ELR (cell line): ENCODE results near the gene SGO1.

Experiments used
- DNase-seq: peaks from one replicate; pipeline ENCODE4 v3.0.0-alpha.2; 2015; ENCODE audit warnings: low read depth

Gene SGO1

GRCh38 chr3:20154928-20155327 lies 31.1 kb downstream of the SGO1 start:
- DNase-seq, result no peak

- DNase-seq, result no peak
Observed at GRCh38 chr3:20154078-20154477, 31.9 kb downstream of the SGO1 start.

GRCh38 chr3:20148466-20148865 lies 37.5 kb downstream of the SGO1 start:
- DNase-seq, result no peak

GRCh38 chr3:20147361-20147760 lies 38.6 kb downstream of the SGO1 start:
- no peak for DNase-seq

GRCh38 chr3:20146301-20146700 lies 39.7 kb downstream of the SGO1 start:
- DNase-seq, result no peak

- DNase-seq, result no peak
Observed at GRCh38 chr3:20145874-20146273, 40.1 kb downstream of the SGO1 start.

GRCh38 chr3:20143519-20143918 lies 42.5 kb downstream of the SGO1 start:
- DNase-seq, result no peak

DNA sequence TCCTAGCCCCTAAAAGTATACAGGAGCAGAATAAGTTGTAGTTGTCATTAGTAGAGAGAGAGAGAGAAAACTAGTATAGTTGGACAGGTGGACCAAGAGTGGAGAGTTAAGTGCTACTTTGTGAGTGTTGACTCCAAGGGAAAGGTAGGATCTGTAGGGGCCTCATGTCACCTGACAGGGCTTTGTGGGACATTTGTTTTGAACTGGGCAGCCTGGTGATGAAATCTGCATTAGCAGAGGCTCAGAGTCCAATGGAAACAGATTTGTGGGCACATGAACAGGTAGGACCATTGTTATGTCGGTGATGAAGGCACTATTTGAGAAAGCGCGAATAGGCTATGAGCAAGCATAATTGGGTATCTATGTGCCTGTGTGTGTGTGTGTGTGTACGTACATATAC lies 43.5 kb downstream of the SGO1 start:
- DNase-seq, result no peak

DNA sequence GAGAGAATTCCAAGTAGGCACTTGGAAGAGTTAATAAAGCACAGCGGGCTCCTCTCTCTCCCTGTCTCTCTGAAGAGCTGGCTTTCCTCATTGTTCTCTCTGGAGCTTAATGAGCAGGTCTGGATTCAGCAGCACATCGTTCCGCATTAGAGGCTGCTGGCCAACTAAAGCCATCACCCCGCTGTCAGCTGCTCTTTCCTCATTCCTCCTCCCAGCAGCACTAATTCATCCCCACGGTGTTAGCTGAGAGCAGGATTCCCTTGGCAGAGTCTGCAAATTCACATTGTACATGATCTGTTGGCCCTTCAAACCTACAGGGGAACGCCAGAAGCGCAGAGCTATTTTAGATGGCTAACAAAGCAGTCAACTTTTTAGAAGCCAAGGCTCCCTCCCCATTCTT lies 44.2 kb downstream of the SGO1 start:
- DNase-seq, result no peak

DNA sequence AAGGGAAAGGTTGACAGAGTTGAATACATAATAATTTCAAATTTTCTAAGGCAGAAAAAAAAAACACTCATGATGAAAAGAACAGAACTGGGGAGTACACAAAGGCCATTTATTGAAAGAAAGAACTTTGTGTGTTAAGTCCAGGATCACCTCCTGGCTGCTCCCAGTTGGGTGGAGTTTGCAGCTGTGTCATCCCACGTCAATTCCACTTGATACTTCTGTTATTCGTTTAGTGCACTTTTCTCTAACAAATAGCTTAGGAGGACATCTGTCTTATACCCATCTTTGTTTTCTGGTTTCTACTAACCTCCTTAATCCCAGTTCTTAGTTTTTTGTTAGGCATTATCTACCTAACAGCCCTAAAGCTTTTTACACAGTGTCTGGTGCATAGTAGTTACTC lies 44.7 kb downstream of the SGO1 start:
- no peak for DNase-seq

DNA sequence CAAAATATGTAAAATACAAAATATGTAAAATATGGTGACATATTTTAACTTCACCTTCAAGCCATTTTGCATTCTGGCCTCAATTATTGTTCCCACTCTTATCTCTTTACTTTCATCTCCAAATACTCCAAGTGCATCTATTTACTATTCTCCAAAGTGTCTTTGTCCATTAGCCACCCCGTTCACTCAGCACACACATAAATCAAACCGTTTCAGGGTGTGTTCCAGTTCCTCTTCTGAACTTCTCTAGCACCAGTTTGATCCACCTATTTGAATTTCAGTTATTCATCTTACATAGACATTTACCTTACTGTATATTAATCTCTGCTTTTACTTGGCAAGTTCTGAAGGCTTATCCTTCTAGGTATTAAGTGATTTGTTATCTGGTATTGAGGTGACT lies 45.1 kb downstream of the SGO1 start:
- DNase-seq, result no peak

DNA sequence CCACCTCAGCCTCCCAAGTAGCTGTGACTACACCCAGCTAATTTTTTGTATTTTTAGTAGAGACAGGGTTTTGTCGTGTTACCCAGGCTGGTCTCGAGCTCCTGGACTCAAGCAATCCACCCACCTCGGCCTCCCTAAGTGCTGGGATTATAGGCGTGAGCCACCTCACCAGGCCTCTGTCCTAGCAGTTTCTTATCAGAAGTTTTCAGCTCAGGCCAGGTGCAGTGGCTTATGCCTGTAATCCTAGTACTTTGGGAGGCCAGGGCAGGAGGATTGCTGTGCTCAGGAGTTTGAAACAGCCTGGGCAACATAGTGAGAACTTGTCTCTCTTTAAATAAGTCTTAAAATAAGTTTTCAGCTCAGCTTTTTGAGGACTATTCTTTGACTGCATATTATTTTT lies 48.4 kb downstream of the SGO1 start:
- DNase-seq, result no peak

GRCh38 chr3:20136231-20136630 lies 49.8 kb downstream of the SGO1 start:
- DNase-seq, result no peak

GRCh38 chr3:20130106-20130505 lies 55.9 kb downstream of the SGO1 start:
- no peak for DNase-seq

DNA sequence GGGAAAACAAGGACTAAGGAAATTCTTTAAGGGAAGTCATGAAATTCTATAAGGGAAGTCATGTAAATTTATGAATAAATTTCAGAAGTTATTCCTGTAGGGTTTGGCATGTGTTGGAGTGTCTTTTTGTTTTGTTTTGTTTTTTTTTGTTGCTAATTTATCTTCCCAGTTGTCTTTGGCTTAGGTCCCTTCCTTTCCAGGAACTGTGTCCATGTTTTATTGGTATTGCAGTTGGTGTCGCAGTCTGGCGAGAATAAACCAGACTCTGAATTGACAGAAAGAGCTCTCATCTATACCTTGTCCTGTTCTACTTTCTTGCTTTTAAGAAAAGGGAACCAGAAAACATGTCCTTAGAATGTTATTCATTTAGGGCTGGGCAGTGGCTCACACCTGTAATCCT lies 57.6 kb downstream of the SGO1 start:
- no peak for DNase-seq

DNA sequence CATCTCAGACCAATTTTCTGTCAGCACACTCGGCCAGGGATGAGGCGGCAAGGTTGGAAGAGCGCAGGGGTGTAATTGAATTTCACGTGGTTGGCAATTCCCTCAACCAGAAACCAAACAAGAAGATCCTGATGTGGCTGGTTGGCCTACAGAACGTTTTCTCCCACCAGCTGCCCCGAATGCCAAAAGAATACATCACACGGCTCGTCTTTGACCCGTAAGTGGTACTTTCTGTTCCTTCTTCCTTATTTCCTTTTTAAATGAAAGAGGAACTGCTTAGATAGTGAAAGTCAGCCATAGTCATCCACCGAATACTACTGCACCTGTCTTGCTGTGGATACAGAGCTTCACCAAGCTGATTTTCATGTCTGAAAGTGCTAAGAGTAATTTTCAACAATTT lies 60.1 kb downstream of the SGO1 start:
- DNase-seq, result no peak

- no peak for DNase-seq
Observed at GRCh38 chr3:20125289-20125688, 60.7 kb downstream of the SGO1 start.

GRCh38 chr3:20123131-20123652 lies 62.8 kb downstream of the SGO1 start:
- no peak for DNase-seq

GRCh38 chr3:20121088-20121487 lies 64.9 kb downstream of the SGO1 start:
- DNase-seq, result no peak
